GM21390 (cell line): ENCODE results near the gene MS4A6E.

Experiments used
- ATAC-seq: cut with Tn5 transposase; IDR thresholded peaks from one replicate; pipeline ENCODE4 v1.9.1; 2021; ENCODE audit not compliant: unreplicated experiment

The MS4A6E gene

DNA sequence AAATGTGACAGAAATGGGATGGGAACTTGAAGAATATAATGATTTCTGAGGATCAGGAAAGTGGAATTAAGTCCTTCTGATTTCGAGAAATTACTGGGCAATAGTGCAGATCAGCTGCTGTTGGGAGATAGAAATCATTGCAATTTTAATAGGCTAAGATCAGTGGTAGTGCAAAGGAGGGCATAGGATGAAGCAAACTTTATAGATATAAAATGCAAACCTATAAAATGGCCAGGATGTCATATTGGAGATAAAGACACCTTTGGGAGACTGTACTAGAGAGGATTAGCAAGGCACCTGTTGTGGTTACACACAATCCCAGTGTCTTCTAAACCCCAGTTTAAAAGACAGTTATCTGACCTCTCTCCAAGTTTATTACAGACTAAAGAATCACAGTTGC lies 44.8 kb downstream of the MS4A6E start:
- no peak for ATAC-seq

- ATAC-seq, result no peak
These were observed 45.7 kb downstream of the MS4A6E start for GRCh38 chr11:60372767-60373166.

GRCh38 chr11:60375316-60375715 lies 48.3 kb downstream of the MS4A6E start:
- ATAC-seq, result no peak

DNA sequence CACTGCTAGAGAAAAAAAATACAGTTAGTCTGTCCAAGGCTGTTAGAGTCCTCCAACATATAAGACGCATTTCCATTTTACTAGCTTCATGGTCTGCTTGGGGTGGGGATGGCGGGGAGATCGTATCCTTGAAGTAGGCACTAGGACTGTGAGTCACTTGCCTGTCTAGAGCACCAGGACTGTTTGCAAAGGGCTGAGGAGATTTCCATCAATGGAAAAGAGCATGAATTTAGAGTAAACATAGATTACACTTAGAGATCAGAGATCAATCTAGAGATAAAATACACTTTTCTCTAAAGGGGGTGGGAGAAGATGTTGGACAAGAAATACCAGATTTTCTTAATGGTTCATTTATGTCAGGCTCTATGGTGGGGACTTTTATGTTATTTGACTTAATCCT lies 49.5 kb downstream of the MS4A6E start:
- no peak for ATAC-seq

- peak; percentile 68 for ATAC-seq
These were observed 50.5 kb downstream of the MS4A6E start for GRCh38 chr11:60377401-60378136.

- peak; percentile 92 for ATAC-seq
These were observed 51.3 kb downstream of the MS4A6E start, which contains the start of gene MS4A7 for GRCh38 chr11:60378354-60378753. Gene MS4A7, plus strand, starts transcription at chr11:60378532. Its CDS starts 4,610 bp downstream, at chr11:60383142.

DNA sequence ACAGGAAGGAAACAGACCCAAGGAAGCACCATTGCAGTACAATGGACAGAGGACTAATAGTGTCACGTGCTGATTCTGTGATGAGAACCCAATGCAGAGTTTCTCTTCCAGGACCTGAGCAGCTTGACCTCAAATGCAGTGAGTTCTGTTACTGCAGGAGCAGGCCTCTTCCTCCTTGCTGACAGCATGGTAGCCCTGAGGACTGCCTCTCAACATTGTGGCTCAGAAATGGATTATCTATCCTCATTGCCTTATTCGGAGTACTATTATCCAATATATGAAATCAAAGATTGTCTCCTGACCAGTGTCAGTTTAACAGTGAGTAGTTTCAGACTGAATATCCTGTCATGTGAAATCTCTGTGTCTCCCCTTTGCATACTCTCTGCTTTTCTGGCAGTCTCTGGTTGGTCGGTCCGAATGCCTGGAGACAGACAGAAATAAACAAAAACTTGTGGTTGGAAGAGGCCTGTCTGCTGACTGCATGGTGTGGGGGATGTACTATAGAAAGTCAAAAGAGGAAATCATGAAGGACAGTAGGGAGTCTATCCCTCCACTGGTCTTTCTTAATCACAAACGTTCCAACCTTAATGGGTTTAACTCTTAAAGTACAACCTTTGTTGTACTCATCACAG lies 62.3 kb downstream of the MS4A6E start:
- peak; percentile 93 for ATAC-seq

DNA sequence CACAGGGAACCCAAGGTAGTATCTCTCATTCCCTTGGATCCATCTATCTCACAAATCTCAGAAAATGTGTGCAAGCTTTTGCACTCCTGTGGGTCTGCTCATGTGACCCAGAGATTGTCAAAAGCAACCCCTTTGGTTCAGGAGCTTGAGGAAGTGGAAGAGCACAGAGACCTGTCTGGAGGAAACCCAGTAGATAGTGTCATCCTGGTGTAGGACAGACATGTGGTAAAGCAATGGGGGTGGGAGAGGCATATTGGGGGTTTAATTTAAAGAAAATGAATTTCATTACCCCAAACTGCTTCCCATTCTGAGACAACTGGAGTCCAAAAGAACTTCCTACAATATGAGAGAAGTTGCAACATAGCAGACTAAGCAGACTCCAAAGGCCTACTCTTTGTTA lies 63.4 kb downstream of the MS4A6E start:
- ATAC-seq, result no peak
